ENCODE data around the gene PANK3. TPM values are rescaled to one million over a fixed set of nuclear protein-coding genes. Genes with fewer than 3 reads are reported as not detected.

Gene PANK3
- total and polyA plus RNA-seq, 10 of the 15 experiments (the other 5 are each of a cell fraction or from before 2014, with no cell fraction given) = 4.7 to 43.7 (median 23.9) TPM

DNA sequence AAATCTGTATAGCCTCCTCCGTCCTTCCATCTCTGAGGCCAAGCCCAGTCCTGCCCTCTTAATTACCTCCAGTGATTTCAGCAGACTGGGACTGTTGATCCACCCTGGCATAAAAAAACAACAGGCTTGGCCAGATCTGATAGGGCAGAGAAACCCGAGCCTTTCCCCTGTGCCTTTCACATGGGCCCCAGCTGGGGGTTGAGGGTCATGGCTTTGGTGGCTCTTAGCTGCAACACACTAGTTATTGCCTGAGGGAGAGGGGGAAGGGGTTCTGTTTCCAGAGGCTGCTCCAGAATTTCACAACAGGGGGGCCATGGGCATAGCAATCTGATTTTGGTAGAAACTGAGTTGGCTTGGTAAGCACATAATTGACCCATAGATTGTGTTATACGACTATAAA, 21.2 kb upstream of the PANK3 start:
- no peaks in the 10 kb centered on the region for H3K27me3 ChIP-seq (replicated peaks in 1 of 2; ENCODE audit: control insufficient read depth in 2 of 2, insufficient read depth in 2 of 2, low read length in 1 of 2)
- no peak for FAIRE-seq

More for the DNA sequence above, 21.2 kb upstream of the PANK3 start:
- no peaks in the 10 kb centered on the region for H3K79me2 ChIP-seq (ENCODE audit: control insufficient read depth, insufficient read depth, low read length)
- H4K20me1 ChIP-seq (ENCODE audit: control insufficient read depth, insufficient read depth) = no peaks in the 10 kb centered on the region
- H3K9me3 ChIP-seq (replicated peaks; ENCODE audit: control insufficient read depth, insufficient read depth, low read length) = no peaks in the 10 kb centered on the region; the same call in 2 of the 3 replicates
- H3K9ac ChIP-seq (ENCODE audit: control insufficient read depth, insufficient read depth, low read length) = no peak overlapping the region
- H3K27ac ChIP-seq (ENCODE audit: control insufficient read depth, insufficient read depth) = no peak overlapping the region
- no peak for TF ChIP-seq ZBTB4 (CRISPR knock-in tag; IDR thresholded peaks at IDR 0.05)
- no peak for TF ChIP-seq HCFC1 (IDR thresholded peaks at IDR 0.05; ENCODE audit: low read length)
- TF ChIP-seq CBX3 (IDR thresholded peaks at IDR 0.05; ENCODE audit: borderline replicate concordance, low read depth) = no peak
- TF ChIP-seq RCOR1 (conservative IDR thresholded peaks at IDR 0.05; ENCODE audit: low read depth, low read length) = no peak
- no peak for TF ChIP-seq TAF1 (IDR thresholded peaks at IDR 0.05; ENCODE audit: borderline replicate concordance, low read depth, low read length)
- no peak for TF ChIP-seq IKZF2 (IDR thresholded peaks at IDR 0.05)
- no peak for TF ChIP-seq RFX5 (IDR thresholded peaks at IDR 0.05; ENCODE audit: low read depth, low read length)
- TF ChIP-seq, protein P1, sequence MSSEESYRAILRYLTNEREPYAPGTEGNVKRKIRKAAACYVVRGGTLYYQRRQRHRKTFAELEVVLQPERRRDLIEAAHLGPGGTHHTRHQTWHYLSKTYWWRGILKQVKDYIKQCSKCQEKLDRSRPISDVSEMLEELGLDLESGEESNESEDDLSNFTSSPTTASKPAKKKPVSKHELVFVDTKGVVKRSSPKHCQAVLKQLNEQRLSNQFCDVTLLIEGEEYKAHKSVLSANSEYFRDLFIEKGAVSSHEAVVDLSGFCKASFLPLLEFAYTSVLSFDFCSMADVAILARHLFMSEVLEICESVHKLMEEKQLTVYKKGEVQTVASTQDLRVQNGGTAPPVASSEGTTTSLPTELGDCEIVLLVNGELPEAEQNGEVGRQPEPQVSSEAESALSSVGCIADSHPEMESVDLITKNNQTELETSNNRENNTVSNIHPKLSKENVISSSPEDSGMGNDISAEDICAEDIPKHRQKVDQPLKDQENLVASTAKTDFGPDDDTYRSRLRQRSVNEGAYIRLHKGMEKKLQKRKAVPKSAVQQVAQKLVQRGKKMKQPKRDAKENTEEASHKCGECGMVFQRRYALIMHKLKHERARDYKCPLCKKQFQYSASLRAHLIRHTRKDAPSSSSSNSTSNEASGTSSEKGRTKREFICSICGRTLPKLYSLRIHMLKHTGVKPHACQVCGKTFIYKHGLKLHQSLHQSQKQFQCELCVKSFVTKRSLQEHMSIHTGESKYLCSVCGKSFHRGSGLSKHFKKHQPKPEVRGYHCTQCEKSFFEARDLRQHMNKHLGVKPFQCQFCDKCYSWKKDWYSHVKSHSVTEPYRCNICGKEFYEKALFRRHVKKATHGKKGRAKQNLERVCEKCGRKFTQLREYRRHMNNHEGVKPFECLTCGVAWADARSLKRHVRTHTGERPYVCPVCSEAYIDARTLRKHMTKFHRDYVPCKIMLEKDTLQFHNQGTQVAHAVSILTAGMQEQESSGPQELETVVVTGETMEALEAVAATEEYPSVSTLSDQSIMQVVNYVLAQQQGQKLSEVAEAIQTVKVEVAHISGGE (CRISPR knock-in tag; IDR thresholded peaks at IDR 0.05) = no peak
- TF ChIP-seq EZH2 (IDR thresholded peaks at IDR 0.05; ENCODE audit: borderline replicate concordance, control insufficient read depth, low read depth, low read length) = no peak
- TF ChIP-seq ZBED1 (IDR thresholded peaks at IDR 0.05; ENCODE audit: borderline replicate concordance) = no peak
- no peak for TF ChIP-seq EED (IDR thresholded peaks at IDR 0.05; ENCODE audit: low read depth)
- no peak for TF ChIP-seq EP300 (IDR thresholded peaks at IDR 0.05; ENCODE audit: borderline replicate concordance in 1 of 2, control insufficient read depth in 1 of 2, low read depth in 2 of 2, low read length in 2 of 2)
- TF ChIP-seq SKIL (IDR thresholded peaks at IDR 0.05; ENCODE audit: low read depth, poor library complexity, severe bottlenecking) = no peak
- no peak for TF ChIP-seq RUNX3 (IDR thresholded peaks at IDR 0.05; ENCODE audit: low read length)
- no peak for TF ChIP-seq NR2F1 (conservative IDR thresholded peaks at IDR 0.05)
- H3K4me1 ChIP-seq (ENCODE audit: control insufficient read depth, insufficient read depth, low read length) = no peaks in the 10 kb centered on the region
- ChIA-PET SMC1A (ENCODE audit: uncharacterized antibody, unreplicated experiment) (no interaction called here), POLR2A (interaction anchor here (1.0 kb wide), 1 partner anchor 9 kb away, joined by 4 read pairs; no protein-coding TSS in a partner anchor), CTCF (no interaction called here), RAD21 (ENCODE audit: unreplicated experiment) (no interaction called here)
- in situ Hi-C loops (cut with MboI) (no loop called here), intact Hi-C loops (cut with micrococcal nuclease; ENCODE audit: unreplicated experiment) (no loop called here)
- H3K36me3 ChIP-seq (ENCODE audit: control insufficient read depth in 2 of 2, insufficient read depth in 2 of 2, low read length in 1 of 2) = no peaks in the 10 kb centered on the region
- H3K4me2 ChIP-seq (ENCODE audit: control insufficient read depth, insufficient read depth) = no peak overlapping the region
- WGBS (ENCODE audit: insufficient coverage, insufficient replicate concordance, low lambda C conversion rate, missing lambda C conversion rate) = 87% methylated on average over 3 of the region's 3 CpGs
- no TSS peak for BruUV-seq (replicated peaks)
- no peak for ATAC-seq
- no peak for DNase-seq (ENCODE audit: low read depth, low spot score)
- no peak overlapping the region for H3K4me3 ChIP-seq
- H2AFZ ChIP-seq (ENCODE audit: control insufficient read depth, low read depth, low read length) = no peak overlapping the region
